ENCODE data around the gene RAB3C. TPM values are rescaled to one million over a fixed set of nuclear protein-coding genes. Genes with fewer than 3 reads are reported as not detected.

Gene RAB3C
- total RNA-seq, 1 experiment from 2014 or later: 13.3 TPM

GRCh38 chr5:58736214-58736613 lies 153.3 kb downstream of the RAB3C start (continued):
- no peak for TF ChIP-seq IRF1 (CRISPR knock-in tag; IDR thresholded peaks at IDR 0.05)

GRCh38 chr5:58737671-58738070 lies 154.8 kb downstream of the RAB3C start:
- Mint-ChIP-seq H3K9me3 (peaks cover 3% of the 10 kb centered on the region; the same call in 1 of the 2 replicates), H3K4me1 (peaks cover 10% of the 10 kb centered on the region; the same call in 1 of the 2 replicates), H3K27ac (no peak overlapping the region), H3K36me3 (peaks cover 3% of the 10 kb centered on the region; the same call in 1 of the 2 replicates), H3K4me3 (no peak overlapping the region), H3K27me3 (ENCODE audit: low read depth) (no peaks in the 10 kb centered on the region)
- ChIA-PET CTCF (no interaction called here), POLR2A (no interaction called here)
- ATAC-seq (no peak), DNase-seq (ENCODE audit: low spot score) (no peak)
- TF ChIP-seq CTCF (IDR thresholded peaks at IDR 0.05): no peak
- TF ChIP-seq E2F5 (CRISPR knock-in tag; IDR thresholded peaks at IDR 0.05): no peak

GRCh38 chr5:58738336-58738735 lies 155.5 kb downstream of the RAB3C start:
- no peak for TF ChIP-seq NFYB (CRISPR knock-in tag; conservative IDR thresholded peaks at IDR 0.05; ENCODE audit: low read depth)
- no peak for TF ChIP-seq ZNF138 (CRISPR knock-in tag; conservative IDR thresholded peaks at IDR 0.05)
- TF ChIP-seq TEAD1 (CRISPR knock-in tag; IDR thresholded peaks at IDR 0.05): no peak
- no peak for TF ChIP-seq JAZF1 (CRISPR knock-in tag; IDR thresholded peaks at IDR 0.05)
- no peak for TF ChIP-seq SMAD3 (CRISPR knock-in tag; IDR thresholded peaks at IDR 0.05; ENCODE audit: borderline replicate concordance)
- no peak for TF ChIP-seq GTF2I (CRISPR knock-in tag; conservative IDR thresholded peaks at IDR 0.05)
- no peak for TF ChIP-seq PREB (CRISPR knock-in tag; IDR thresholded peaks at IDR 0.05; ENCODE audit: borderline replicate concordance)
- no peak for TF ChIP-seq ZNF317 (CRISPR knock-in tag; IDR thresholded peaks at IDR 0.05; ENCODE audit: borderline replicate concordance, low read depth)
- no peak for TF ChIP-seq TP53 (CRISPR knock-in tag; IDR thresholded peaks at IDR 0.05)
- TF ChIP-seq CREM (CRISPR knock-in tag; IDR thresholded peaks at IDR 0.05): no peak
- TF ChIP-seq PRRX2 (CRISPR knock-in tag; IDR thresholded peaks at IDR 0.05): no peak
- no peak for TF ChIP-seq E2F5 (CRISPR knock-in tag; IDR thresholded peaks at IDR 0.05)
- TF ChIP-seq NR2C2 (CRISPR knock-in tag; IDR thresholded peaks at IDR 0.05): no peak
- TF ChIP-seq PRDM15 (CRISPR knock-in tag; IDR thresholded peaks at IDR 0.05): no peak
- TF ChIP-seq ZNF396 (CRISPR knock-in tag; IDR thresholded peaks at IDR 0.05; ENCODE audit: borderline replicate concordance): no peak
- H3K27me3 Mint-ChIP-seq (ENCODE audit: low read depth): no peaks in the 10 kb centered on the region
- H3K4me3 Mint-ChIP-seq: no peak overlapping the region
- H3K36me3 Mint-ChIP-seq: peaks cover 3% of the 10 kb centered on the region; the same call in 1 of the 2 replicates
- CTCF ChIA-PET: no interaction called here
- H3K9me3 Mint-ChIP-seq: peaks cover 3% of the 10 kb centered on the region; the same call in 1 of the 2 replicates
- DNase-seq (ENCODE audit: low spot score): no peak
- no peak overlapping the region for H3K27ac Mint-ChIP-seq
- no peak for ATAC-seq
- POLR2A ChIA-PET: no interaction called here
- H3K4me1 Mint-ChIP-seq: peaks cover 12% of the 10 kb centered on the region; the same call in 1 of the 2 replicates
